ENCODE data around the gene UPF3A.

- no peak for TF ChIP-seq CTCF (IDR thresholded peaks at IDR 0.05; ENCODE audit: low read depth, low read length)
- TF ChIP-seq EZH2phosphoT487 (IDR thresholded peaks at IDR 0.05; ENCODE audit: low read depth) = no peak
These were observed 15.5 kb downstream of the UPF3A start for GRCh38 chr13:114296902-114297301.
